NCI-H2107 (cell line): ENCODE measurements around the gene IQGAP3.
"Not testable (repeated sequence)": the region's sequence is repeated elsewhere in the genome, so short reads cannot be mapped to it uniquely, and the experiment has no call there.

ENCODE experiments used
- DNase-seq: peaks from one replicate; lab custom pipeline; 2025; lab: John Stamatoyannopoulos, UW

IQGAP3 gene

DNA sequence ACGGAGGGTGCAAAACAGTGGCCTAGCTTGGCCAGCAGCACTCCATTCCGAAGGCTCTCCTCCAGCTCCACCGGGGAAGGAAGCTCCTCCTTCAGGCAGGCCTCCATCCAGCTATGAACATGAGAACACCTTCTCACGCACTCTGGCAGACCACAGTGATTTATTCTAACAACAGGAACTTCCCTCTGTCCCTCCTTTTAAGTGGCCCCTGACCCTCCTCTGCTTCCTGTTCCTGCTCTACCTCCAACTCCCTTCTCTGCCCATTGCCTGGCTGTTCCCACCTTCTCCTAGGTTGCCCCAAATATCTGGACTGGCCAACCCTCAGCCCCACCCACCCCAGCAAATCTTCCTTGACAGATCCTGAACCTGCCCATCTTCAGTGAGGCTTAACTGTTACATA, 5.9 kb downstream of the IQGAP3 start:
- DNase-seq = no peak

DNA sequence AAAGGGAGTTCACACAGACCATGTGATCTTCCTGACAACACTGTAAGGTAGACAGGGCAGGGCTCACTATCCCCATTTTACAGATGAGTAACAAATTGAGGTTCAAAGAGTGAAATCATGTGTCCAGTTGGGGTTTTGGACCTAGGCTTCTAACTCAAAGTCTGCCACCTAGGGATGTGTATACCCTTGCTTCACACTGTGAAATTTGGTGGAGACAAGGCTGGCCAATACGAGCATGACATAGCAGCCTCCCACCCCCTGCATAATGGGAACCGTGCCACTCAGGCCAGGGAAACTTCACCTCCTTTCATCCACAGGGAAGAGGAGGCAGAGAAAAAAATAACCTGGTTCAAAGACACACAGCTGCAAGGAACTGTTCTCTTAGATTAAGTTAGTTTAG, 6.8 kb downstream of the IQGAP3 start:
- DNase-seq = no peak

DNA sequence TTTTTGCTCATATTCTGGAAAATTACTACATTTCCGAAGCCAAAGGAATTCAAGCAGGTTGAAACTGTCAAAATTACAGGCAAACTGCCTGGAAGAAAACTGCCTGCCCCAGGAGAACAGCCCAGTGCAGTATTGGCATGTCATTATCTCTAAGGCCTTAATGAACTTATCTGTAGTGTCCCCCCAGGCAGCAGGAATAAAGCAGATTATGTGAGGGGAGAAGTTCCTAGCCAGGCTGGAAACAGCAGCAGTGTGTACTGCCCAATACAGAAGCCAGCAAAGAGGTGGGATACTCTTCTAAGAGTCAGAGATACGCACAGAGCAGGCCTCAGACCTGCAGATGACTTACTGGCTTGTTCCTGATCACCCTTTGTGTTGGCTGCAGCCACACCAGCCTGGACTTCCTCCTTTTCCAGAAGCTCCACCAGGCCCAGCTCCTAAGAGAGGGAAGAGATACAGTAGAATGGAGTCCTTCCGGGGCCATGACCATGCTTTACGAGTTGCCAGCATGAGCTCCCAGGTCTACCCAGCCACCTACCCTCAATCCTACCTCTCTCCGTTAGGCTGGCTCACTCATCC, 11.7 kb downstream of the IQGAP3 start:
- no peak for DNase-seq

DNA sequence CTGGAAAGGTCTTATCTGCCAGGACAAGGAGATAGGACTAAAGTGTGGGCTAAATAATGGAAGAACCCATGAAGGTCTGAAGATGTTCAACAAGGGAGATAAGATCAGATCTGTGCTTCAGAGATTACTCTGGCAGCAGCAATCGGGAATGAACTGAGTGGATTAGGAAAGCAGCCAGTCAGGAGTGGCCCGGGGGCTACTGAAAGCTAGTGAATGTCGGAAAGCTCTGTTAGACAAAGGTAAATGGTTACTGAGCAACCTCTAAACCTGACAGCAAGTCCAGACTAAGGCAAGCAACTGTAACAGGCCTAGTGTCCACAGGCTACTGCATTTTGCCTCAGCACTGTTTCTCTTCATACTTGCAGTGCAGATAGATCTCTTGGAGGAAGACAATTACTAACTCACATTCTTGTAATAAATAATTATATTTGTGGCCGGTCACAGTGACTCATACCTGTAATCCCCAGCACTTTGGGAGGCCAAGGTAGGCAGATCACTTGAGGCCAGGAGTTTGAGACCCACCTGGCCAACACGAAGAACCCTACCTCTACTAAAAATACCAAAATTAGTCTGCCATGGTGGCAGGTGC, 12.5 kb downstream of the IQGAP3 start:
- no peak for DNase-seq

DNA sequence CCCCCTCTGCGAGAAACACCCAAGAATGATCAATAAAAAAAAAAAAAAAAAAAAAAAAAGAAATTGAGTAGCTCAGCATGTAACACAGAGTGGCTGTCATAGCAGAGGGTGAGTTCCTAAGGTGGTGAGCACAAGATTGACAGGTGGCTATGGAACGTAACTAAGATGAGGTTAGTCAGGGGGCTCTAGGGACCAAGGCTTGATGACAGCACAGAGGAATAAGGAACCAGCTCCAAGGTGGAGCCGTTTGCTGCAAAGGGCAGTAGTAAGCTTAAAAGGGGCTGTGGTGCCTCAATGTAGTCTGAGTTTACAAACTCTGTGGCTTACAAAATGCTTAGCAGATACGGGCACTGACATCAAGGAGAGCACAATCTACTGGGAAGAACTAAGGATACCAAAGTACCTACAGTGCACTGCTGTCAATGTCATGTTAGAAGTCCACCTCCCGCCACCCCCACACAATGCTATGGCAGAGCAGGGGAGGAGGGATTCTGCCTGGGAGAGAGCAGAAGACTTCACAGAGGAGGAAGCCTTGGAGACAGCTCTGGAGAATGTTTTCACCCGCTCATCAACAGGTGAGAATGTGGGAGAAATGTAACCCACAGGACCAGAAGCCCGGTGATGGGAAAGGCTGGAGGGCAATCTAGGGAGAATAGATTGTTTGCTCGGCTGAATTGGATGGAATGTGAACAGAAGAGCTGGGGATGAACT, 13.1 kb downstream of the IQGAP3 start:
- no peak for DNase-seq

DNA sequence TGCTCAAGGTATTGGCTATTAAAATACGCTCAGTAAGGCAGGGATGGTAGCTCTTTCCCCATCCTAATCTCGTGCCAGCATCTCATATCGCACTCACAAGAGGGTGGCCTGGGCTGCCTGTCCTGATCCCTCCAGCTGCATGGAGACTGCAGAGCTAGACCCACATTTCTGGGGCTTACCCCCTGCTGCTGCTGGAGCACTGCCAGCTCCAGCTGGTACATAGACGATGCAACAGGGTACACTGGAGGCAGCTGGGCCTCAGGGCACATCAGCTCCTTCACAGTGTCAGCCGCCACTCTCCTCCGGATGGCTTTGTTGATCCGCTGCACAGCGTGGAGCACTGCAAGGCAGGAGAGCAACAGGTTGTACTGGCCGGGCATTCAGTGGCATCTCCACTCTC, 16.0 kb downstream of the IQGAP3 start:
- no peak for DNase-seq

DNA sequence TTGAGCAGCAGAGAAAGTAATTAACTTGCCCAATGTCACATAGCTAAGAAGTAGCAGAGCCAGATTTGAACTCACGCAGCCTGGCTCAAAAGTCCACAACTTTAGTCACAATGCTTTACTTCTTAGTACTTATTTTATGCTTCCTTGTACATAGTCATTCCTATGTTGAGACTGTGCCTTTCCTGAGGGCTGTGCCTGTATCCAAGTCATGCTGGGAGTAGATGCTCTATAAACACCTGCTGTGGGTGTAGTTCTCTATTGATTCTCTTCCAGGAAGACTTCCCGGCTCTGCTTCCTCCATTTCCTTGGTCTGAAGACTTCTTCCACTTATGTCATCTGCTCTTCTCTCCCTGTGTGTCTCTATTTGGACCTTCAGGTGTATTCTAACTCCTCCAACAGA, 16.6 kb downstream of the IQGAP3 start:
- DNase-seq = no peak

DNA sequence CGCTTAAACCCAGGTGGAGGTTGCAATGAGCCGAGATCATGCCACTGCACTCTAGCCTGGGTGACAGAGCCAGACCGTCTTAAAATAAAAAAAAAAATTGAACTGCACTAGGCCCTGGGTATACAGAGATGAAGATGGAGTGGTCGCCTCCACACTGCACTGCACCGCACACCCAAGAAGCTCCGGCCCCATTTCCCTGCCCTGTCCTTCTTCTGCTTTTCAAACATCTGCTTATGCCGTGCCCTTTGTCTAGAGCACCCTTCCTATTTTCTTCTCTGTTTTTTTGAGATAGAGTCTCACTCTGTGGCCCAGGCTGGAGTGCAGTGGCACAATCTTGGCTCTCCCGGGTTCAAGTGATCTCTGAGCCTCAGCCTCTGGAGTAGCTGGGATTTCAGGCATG, 17.4 kb downstream of the IQGAP3 start:
- no peak for DNase-seq

DNA sequence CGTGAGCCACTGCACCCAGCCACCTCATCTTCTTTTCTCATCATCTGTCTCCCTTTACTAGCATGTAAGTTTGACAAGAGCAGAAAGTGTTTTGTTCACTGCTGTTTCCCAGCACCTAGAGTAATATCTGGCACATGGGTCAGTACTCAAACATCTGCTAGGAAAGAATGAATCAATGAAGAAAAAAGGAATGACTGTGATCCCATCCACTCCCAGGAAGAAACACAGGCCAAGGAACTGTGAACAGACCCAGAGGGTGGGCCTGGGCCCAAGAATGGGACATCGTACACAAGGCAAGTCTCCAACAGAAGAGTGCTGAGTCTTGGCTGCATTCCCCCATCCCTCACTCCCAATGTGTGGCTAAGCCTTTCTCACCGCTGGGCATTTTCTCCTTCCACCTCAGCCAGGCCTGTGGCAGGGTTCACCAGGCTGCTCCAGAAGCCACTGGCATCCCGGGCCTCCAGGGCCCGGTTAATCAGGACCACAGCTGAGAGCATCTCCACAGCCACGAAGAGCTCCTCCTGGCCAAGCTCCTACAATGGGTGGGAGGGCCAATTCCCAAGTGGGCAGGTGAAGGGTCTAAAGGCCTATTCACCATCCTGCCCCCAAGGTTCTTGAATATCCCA, 18.4 kb downstream of the IQGAP3 start:
- no peak for DNase-seq

DNA sequence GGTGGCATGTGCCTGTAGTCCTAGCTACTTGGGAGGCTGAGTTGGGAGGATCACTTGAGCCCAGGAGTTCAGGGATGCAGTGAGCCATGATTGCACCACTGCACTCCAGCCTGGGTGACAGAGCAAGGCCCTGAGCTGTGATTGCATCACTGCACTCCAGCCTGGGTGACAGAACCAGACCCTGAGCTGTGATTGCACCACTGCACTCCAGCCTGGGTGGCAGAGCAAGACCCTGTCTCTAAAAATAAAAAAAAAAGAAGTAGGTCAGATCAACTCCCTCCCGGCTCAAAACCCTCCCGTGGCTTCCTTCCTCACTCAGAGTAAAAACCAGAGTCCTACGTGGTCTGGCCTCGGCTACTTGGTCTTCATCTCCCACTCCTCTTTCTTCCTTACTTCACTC, 19.4 kb downstream of the IQGAP3 start:
- DNase-seq = not testable (repeated sequence)

DNA sequence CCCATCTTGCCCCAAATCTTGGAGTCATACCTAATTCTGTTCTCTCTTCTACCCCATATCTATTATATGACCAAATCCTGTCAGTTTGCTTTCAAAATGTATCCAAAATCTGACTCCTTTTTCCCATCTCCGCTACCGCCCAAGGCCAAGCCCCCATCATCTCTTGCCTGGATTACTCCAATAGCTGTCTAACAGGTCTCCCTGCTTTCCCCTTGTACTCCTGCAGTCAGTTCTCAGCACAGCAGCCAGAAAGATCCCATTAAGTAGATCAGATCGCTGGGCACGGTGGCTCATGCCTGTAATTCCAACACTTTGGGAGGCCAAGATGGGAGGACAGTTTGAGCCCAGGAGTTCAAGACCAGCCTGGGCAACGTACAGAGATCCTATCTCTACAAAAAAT, 19.8 kb downstream of the IQGAP3 start:
- DNase-seq = no peak

DNA sequence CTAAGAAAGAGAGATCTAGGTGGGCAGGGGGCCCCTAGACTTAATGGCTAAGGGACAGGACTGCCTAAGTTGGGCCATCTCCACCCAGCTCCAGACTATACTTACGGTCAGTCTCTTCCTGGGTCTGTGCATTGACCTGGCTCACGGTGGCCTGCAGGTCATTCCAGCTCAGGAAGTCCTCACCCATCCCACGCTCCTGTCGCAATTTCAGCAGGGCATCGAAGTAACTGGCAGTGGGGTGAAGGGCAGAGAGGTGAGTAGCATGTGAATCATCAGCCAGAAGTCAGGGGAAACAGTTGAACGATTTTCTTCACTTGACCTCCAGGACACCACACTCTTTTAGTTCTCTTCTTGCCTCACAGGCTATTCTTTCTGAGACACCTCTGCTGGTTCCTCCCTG, 20.5 kb downstream of the IQGAP3 start:
- DNase-seq = no peak

DNA sequence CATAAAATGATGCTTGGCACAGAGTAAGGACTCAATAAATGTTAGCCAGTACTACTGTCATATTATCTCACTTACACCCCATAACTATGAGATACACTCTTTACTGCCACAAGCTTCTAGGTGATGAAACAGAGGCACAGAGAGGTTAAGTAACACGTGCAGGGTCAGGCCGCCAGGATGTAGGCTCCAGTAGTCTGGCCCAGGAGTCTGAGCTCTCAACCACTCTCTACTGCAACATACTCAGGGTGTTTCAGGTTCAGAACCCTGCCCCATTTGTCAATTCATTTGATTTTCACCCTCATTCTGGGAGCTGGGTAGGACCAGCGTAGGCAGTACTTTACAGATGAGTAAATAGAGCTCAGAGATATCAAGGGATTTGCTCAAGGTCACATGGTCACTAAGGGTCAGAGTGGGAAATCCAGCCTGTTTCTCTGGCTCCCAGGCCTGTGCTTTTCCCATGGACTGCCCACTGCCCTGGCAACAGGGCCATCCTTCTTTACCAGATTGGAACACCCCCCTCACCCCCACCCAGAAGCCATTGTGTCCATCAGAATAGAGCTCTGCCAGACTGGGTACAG, 21.2 kb downstream of the IQGAP3 start:
- DNase-seq = no peak

DNA sequence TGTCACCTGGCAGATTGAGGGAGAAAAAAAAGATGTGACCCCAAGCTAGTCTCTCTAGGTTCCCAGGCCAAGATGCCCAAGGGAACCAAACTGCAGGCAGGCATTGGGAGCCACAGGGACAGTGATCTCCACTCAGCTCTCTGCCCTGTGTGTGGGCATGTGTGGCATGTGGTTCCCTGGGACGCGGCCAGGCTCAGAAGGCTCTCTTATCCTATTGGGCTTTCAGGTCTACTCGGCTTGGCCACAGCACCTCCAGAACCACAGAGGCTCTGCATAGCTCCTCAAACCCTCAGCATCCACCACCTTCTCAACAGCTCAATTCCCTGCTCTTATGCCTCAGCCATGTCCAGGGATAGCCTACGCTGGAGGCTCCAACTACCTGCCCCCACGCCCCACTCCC, 22.0 kb downstream of the IQGAP3 start:
- DNase-seq = no peak

DNA sequence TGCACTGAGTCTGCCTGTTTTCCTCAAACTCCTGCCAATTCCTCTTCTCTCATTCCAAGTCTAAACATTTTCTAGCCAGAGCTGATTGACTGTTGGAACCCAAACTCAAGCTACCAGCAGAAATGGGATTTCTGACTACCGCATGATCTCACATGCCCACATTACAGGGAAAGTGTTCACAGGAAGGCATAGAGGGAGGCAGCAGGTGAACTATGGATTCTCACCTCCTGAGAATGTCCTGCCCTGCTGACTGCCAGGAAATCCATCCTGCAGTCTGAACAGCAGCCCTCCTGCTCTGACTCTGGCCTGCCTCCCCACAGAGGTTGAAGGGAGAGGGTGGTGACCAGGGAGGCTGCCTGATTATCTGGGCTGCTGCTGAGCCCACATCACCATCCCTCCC, 22.5 kb downstream of the IQGAP3 start:
- no peak for DNase-seq

DNA sequence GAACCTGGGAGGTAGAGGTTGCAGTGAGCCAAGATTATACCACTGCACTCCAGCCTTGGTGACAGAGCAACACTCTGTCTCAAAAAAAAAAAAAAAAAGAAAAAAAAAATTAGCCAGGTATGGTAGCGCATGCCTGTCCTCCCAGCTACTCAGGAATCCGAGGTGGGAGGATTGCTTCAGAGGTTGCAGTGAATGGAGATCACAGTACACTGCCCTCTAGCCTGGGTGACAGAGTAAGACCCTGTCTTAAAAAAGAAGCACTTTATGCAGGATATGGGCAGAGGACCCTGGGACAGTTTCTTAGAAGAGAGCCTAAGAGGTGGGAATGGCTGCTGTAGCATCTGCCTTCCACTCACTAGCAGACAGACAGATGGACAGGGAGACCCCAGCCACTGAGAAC, 23.0 kb downstream of the IQGAP3 start:
- no peak for DNase-seq

DNA sequence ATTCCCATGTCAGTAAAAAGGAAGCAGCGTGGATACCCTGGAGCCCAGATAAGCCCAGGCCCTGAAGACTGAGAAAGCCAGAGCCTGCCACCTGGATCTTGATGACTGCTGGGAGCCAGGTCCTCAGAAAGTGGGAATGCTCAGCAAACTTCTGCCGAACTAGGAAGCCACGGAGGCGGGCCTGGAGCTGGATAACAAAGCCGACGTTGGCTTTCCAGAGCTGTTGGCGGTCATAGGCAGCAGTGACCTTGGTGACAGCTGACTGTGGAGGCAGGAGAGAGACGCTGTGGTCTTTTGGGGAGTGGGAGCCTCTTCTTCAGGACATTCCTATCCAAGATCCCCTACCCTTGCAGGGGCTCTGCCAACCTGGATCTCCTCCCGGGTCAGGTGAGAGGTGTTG, 24.4 kb downstream of the IQGAP3 start:
- DNase-seq = no peak

DNA sequence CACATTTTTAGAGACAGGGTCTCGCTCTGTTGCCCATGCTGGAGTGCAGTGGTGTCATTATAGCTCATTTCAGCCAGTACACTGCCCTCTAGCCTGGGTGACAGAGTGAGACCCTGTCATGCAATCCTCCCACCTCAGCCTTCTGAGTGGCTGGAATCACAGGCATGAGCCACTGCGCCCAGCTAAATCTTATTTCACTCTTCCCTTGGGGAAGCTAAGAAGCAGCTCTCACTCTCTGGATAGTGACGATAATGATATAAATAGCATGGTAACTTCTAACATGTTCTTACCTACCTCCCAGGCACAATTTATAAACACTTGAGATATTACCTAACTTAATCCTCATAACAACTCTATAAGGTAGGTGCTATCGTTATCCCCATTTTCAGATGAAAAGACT, 24.9 kb downstream of the IQGAP3 start:
- DNase-seq = no peak

DNA sequence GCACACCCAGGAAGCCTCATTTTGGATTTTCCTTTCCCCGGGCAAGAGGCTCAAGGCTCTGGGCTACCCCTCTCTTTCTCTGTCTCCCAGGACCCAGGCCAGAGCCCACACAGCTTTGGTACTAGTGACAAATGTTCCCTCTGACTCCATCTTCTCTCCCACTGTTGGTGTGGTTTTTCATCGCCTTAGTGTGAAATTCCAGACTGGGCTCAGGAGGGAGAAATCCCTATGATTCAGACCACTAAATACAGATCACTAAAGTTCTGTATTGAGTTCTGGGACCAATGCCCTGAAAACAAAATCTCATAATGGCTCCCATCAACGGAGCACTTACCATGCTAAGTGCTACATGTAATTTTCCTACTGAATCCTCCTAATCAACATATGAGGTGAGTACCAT, 26.1 kb downstream of the IQGAP3 start:
- DNase-seq = no peak

DNA sequence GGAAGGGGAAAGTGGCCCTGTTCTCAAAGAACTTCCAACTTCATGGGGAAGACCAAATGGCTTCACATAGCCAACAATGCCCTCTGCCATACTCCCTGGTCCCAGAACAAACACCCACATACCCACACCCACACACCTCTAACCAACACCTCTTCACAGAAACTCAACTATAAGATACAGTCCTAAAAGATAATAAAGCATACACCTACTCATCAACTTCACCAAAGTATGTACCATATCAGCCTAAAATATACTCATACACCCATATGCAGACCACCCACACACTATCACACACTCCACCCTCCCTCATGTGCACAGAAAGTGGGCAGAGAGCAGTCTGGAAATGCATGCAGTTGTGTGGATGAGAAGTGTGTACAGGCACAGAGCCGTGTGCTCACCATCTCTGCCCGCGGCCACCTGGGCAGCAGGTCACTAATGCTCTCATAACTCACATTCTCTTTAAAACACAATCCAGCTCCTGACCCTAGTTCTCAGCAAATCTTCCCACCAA, 27.7 kb downstream of the IQGAP3 start:
- DNase-seq = no peak

DNA sequence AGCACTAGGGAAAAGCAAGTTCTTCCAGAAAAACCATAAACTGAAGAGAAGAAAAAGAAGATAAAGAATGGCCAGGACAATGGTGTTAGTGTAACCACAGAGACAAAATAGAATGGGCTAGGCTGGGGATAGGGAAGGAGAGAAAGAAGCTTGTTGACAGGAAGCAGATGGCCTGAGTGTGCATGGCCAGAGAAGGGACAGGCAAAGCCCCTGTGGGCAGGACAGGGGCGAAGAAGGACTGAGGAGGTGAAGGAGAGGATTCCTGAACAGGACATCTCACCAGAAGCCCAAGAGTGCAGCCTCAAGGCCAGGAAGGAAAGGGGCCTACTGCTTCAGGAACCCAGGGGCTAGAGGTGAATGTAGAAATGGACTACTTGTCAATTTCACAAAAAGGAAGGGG, 29.3 kb downstream of the IQGAP3 start:
- no peak for DNase-seq

DNA sequence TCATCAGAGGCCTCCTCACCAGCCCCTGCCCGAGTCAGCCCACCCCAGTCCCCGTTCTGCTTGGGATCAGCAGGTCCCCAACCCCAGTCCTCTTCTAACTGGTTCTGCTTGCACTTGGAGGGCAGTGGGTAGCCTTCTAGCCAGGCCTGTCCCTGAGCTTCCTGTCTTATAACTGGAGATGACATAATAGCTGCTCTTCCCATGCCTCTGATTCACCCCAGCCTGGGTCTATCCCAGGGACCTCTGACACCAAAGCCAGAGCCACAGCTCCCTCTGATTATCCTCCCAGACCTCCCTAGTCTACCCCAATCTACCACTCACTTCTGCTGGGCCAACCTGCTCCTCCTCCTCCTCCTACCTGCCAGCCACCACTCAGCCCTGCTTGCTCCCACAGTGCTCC, 31.4 kb downstream of the IQGAP3 start:
- no peak for DNase-seq

DNA sequence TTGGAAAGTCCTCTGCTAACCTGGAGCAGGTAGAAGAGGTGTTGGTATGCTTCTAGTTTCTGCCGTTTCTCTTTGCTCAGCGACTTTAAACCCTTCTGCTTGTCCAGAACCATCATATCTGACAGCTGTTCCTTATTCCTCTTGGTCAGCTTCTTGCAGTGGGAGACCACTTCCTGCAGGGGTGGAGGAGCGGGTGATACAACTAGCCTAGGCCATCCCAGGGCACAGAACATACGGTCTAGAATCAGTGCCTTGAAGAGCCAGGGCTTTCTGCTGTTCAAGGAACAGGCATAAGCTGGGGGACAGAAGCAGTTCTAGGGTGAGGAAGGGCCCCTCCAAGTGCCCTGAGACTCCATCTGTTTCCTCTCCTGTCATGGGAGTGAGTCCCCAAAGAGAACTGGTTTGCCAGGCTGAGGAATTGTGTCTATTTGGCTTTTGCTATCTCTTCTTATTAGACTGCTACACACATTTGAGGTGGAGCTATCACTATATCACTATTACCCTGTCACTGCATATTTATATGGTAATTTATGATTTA, 32.5 kb downstream of the IQGAP3 start:
- DNase-seq = no peak
